Smooth muscle cell (in vitro differentiated cells): ENCODE data around the gene TMEM63A. TPM values are rescaled to one million over a fixed set of nuclear protein-coding genes. Genes with fewer than 3 reads are reported as not detected.

ENCODE experiments used
- DNase-seq: peaks from one replicate; lab custom pipeline; 2025; ENCODE audit not compliant: unreplicated experiment; lab: John Stamatoyannopoulos, UW
- H2AFZ ChIP-seq: fragments of 200-600 bp; sonication (generic); 2 replicates; pipeline ENCODE4 v1.6.0; 2016; ENCODE audit warnings: antibody characterized with exemption, low read depth, mild to moderate bottlenecking
- H3F3A ChIP-seq: fragments of 200-600 bp; sonication (generic); 2 replicates; pipeline ENCODE4 v1.6.0; 2017; ENCODE audit warnings: antibody characterized with exemption, low read depth
- H3K27ac ChIP-seq: fragments of 200-600 bp; sonication (generic); 2 replicates; pipeline ENCODE4 v1.5.1; 2016; ENCODE audit warnings: low read depth, mild to moderate bottlenecking
- H3K27me3 ChIP-seq: fragments of 200-600 bp; sonication (generic); 2 replicates; pipeline ENCODE4 v1.6.1; 2016; ENCODE audit warnings: low read depth, mild to moderate bottlenecking
- H3K36me3 ChIP-seq: fragments of 200-600 bp; sonication (generic); 2 replicates; pipeline ENCODE4 v1.5.1; 2016; ENCODE audit warnings: low read depth
- H3K4me1 ChIP-seq: fragments of 200-600 bp; sonication (generic); 2 replicates; pipeline ENCODE4 v1.5.1; 2016; ENCODE audit warnings: low read depth
- H3K4me2 ChIP-seq: fragments of 200-600 bp; sonication (generic); 2 replicates; pipeline ENCODE4 v1.6.0; 2016; ENCODE audit warnings: mild to moderate bottlenecking
- H3K4me3 ChIP-seq: fragments of 200-600 bp; sonication (generic); 2 replicates; pipeline ENCODE4 v1.5.1; 2016; ENCODE audit warnings: mild to moderate bottlenecking
- H3K79me2 ChIP-seq: fragments of 200-600 bp; sonication (generic); 2 replicates; pipeline ENCODE4 v1.6.0; 2016; ENCODE audit warnings: low read depth, mild to moderate bottlenecking
- H3K9ac ChIP-seq: fragments of 200-600 bp; sonication (generic); 2 replicates; pipeline ENCODE4 v1.6.0; 2016; ENCODE audit warnings: low read depth
- H3K9me3 ChIP-seq: fragments of 200-600 bp; sonication (generic); replicated peaks from 2 replicates; pipeline ENCODE4 v1.5.1; 2016; ENCODE audit warnings: low read depth
- H4K20me1 ChIP-seq: fragments of 200-600 bp; sonication (generic); 2 replicates; pipeline ENCODE4 v1.6.0; 2016; ENCODE audit warnings: low read depth
- CTCF ChIP-seq: fragments of 200-600 bp; sonication (generic); IDR thresholded peaks from 2 replicates; pipeline ENCODE4 v1.5.1; 2017; ENCODE audit warnings: borderline replicate concordance, mild to moderate bottlenecking, antibody characterized with exemption; ENCODE audit not compliant: insufficient read depth, poor library complexity, severe bottlenecking
- WGBS: methylation state at CpG from one replicate; pipeline ENCODE4 v1.1.7; 2016; ENCODE audit warnings: low lambda C conversion rate; 5-methylcytosine and 5-hydroxymethylcytosine counted together
- polyA plus RNA-seq: library from polyadenylated mRNA; unstranded; fragments of >200 nt; fragmentation: Nextera tagmentation; extraction: Ambion mirVana; gene quantifications from 2 replicates; pipeline ENCODE4 v1.2.1, GENCODE V29; 2016
- total RNA-seq: library from RNA; depleted of rRNA; stranded (reverse); fragments of >200 nt; gene quantifications from 2 replicates; pipeline ENCODE4 v1.2.3, GENCODE V29; 2014

The TMEM63A gene
- total and polyA plus RNA-seq, 2 experiments from 2014 or later: 10.9 to 12.0 TPM

GRCh38 chr1:225874431-225874830 lies 7.7 kb downstream of the TMEM63A start:
- H2AFZ ChIP-seq: no peak overlapping the region
- H3K27me3 ChIP-seq: no peaks in the 10 kb centered on the region
- DNase-seq: no peak
- no peaks in the 10 kb centered on the region for H3F3A ChIP-seq
- whole genome bisulfite sequencing: 96% methylated on average over 11 of the region's 11 CpGs
- H3K9ac ChIP-seq: no peak overlapping the region
- no peaks in the 10 kb centered on the region for H3K4me1 ChIP-seq
- no peak for TF ChIP-seq CTCF
- no peak overlapping the region for H3K4me3 ChIP-seq
- H3K27ac ChIP-seq: peak overlapping the region; percentile 79
- no peaks in the 10 kb centered on the region for H3K79me2 ChIP-seq
- peaks cover under 1% of the 10 kb centered on the region for H3K36me3 ChIP-seq
- peaks cover 40% of the 10 kb centered on the region for H4K20me1 ChIP-seq
- no peak overlapping the region for H3K4me2 ChIP-seq
- H3K9me3 ChIP-seq: no peaks in the 10 kb centered on the region

GRCh38 chr1:225873281-225873850 lies 8.8 kb downstream of the TMEM63A start:
- Histone ChIP-seq H3K27me3 (no peaks in the 10 kb centered on the region), H3K79me2 (no peaks in the 10 kb centered on the region), H3K27ac (no peak overlapping the region), H3K36me3 (peaks cover 3% of the 10 kb centered on the region), H3K4me1 (no peaks in the 10 kb centered on the region), H4K20me1 (peaks cover 32% of the 10 kb centered on the region), H3K4me3 (no peak overlapping the region), H3K9me3 (no peaks in the 10 kb centered on the region), H3F3A (no peaks in the 10 kb centered on the region), H3K4me2 (no peak overlapping the region), H3K9ac (no peak overlapping the region), H2AFZ (no peak overlapping the region)
- no peak for DNase-seq
- WGBS: 85% methylated on average over 10 of the region's 10 CpGs
- no peak for TF ChIP-seq CTCF

GRCh38 chr1:225872075-225872430 lies 10.1 kb downstream of the TMEM63A start:
- Histone ChIP-seq H3K4me1 (no peaks in the 10 kb centered on the region), H3K27ac (no peak overlapping the region), H3K4me3 (no peak overlapping the region), H3K4me2 (no peak overlapping the region), H3K79me2 (no peaks in the 10 kb centered on the region), H3K9me3 (no peaks in the 10 kb centered on the region), H3F3A (no peaks in the 10 kb centered on the region), H3K9ac (no peak overlapping the region), H3K36me3 (peaks cover 3% of the 10 kb centered on the region), H2AFZ (no peak overlapping the region), H4K20me1 (peaks cover 22% of the 10 kb centered on the region), H3K27me3 (no peaks in the 10 kb centered on the region)
- TF ChIP-seq CTCF: no peak
- WGBS: 58% methylated on average over 3 of the region's 3 CpGs
- no peak for DNase-seq

- peaks cover 22% of the 10 kb centered on the region for H4K20me1 ChIP-seq
- no peak overlapping the region for H3K4me2 ChIP-seq
- peaks cover 3% of the 10 kb centered on the region for H3K36me3 ChIP-seq
- no peaks in the 10 kb centered on the region for H3F3A ChIP-seq
- H3K27ac ChIP-seq: no peak overlapping the region
- H3K27me3 ChIP-seq: no peaks in the 10 kb centered on the region
- WGBS: 76% methylated on average over 11 of the region's 11 CpGs
- H3K4me1 ChIP-seq: no peaks in the 10 kb centered on the region
- no peak overlapping the region for H2AFZ ChIP-seq
- no peak overlapping the region for H3K9ac ChIP-seq
- no peak overlapping the region for H3K4me3 ChIP-seq
- no peaks in the 10 kb centered on the region for H3K79me2 ChIP-seq
- TF ChIP-seq CTCF: no peak
- no peaks in the 10 kb centered on the region for H3K9me3 ChIP-seq
- no peak for DNase-seq
These were observed 10.7 kb downstream of the TMEM63A start for GRCh38 chr1:225871359-225872074.
